ENCODE data around the gene PPDPF. TPM values are rescaled to one million over a fixed set of nuclear protein-coding genes. Genes with fewer than 3 reads are reported as not detected.

Gene PPDPF
- polyA plus RNA-seq, 1 donor (not counting 4 experiments of a cell fraction or from before 2014, with no cell fraction given), result 8.8 TPM

DNA sequence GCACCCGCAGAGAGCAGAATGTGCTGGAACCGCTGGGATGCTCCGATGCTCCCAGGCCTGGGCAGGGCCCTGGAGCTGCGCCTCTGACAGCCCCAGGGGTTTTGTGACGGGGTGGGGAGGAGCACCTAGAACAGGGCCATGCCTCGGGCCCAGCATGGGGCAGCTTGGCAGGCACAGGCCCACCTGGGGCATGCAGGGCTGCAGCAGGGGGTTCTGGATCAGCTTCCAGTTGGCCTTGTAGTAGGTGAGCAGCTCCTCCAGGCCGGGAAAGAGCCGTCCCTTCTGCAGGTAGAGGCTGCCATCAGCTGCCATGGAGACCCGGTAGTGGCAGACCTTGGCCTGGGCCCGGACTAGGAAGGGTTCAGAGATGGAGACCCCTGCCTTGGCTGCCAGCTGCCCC lies 22.6 kb downstream of the PPDPF start:
- no peak overlapping the region for H3K9ac ChIP-seq (ENCODE audit: control insufficient read depth, extremely low read depth, insufficient read depth, low read length)
- peaks cover under 1% of the 10 kb centered on the region for H3K27me3 ChIP-seq (ENCODE audit: control insufficient read depth, extremely low read depth, insufficient read depth, low read length)

GRCh38 chr20:63543733-63544132 lies 23.2 kb downstream of the PPDPF start:
- no peak for TF ChIP-seq EZH2 (IDR thresholded peaks at IDR 0.05; ENCODE audit: low read length)
- TF ChIP-seq CTCF (optimal IDR thresholded peaks at IDR 0.05 in 1 of 3, IDR thresholded peaks at IDR 0.05 in 1 of 3, conservative IDR thresholded peaks at IDR 0.05 in 1 of 3; ENCODE audit: extremely low read depth in 1 of 3, insufficient read depth in 2 of 3, low read length in 3 of 3), result no peak
- dilution Hi-C loops (cut with MboI; ENCODE audit: extremely low pct_ligation_motif_present, low sequenced_read_pairs), result no loop called here

More for the DNA sequence above, 22.6 kb downstream of the PPDPF start:
- Histone ChIP-seq H3K4me1 (ENCODE audit: control insufficient read depth, extremely low read depth, insufficient read depth, low read length) (peaks cover 46% of the 10 kb centered on the region), H3K9me1 (ENCODE audit: control insufficient read depth, extremely low read depth, insufficient read depth, low read length) (no peaks in the 10 kb centered on the region), H3K36me3 (ENCODE audit: control insufficient read depth in 2 of 2, extremely low read depth in 1 of 2, insufficient read depth in 2 of 2, low read length in 2 of 2) (no peaks in the 10 kb centered on the region), H3K9me3 (ENCODE audit: control insufficient read depth, low read depth, low read length) (no peaks in the 10 kb centered on the region), H3K4me2 (ENCODE audit: control insufficient read depth, extremely low read depth, insufficient read depth, low read depth, low read length) (no peak overlapping the region), H2AFZ (ENCODE audit: control insufficient read depth, low read length) (no peak overlapping the region), H3K4me3 (ENCODE audit: control insufficient read depth in 2 of 3, extremely low read depth in 1 of 3, insufficient read depth in 2 of 3, low read depth in 1 of 3, low read length in 3 of 3) (no peak overlapping the region), H4K20me1 (ENCODE audit: control insufficient read depth, extremely low read depth, insufficient read depth, low read length) (no peaks in the 10 kb centered on the region), H3K79me2 (ENCODE audit: control insufficient read depth, insufficient read depth, low read length) (no peaks in the 10 kb centered on the region), H3K27ac (ENCODE audit: control insufficient read depth, insufficient read depth, low read length) (no peak overlapping the region)
- TF ChIP-seq EZH2 (IDR thresholded peaks at IDR 0.05; ENCODE audit: low read length) (no peak), CTCF (optimal IDR thresholded peaks at IDR 0.05 in 1 of 3, IDR thresholded peaks at IDR 0.05 in 1 of 3, conservative IDR thresholded peaks at IDR 0.05 in 1 of 3; ENCODE audit: extremely low read depth in 1 of 3, insufficient read depth in 2 of 3, low read length in 3 of 3) (no peak)
- DNase-seq (ENCODE audit: low read depth, low spot score), result no peak
- dilution Hi-C loops (cut with MboI; ENCODE audit: extremely low pct_ligation_motif_present, low sequenced_read_pairs), result no loop called here
- no peak for FAIRE-seq

More at GRCh38 chr20:63543733-63544132, 23.2 kb downstream of the PPDPF start:
- Histone ChIP-seq H3K4me1 (ENCODE audit: control insufficient read depth, extremely low read depth, insufficient read depth, low read length) (peaks cover 42% of the 10 kb centered on the region), H3K4me3 (ENCODE audit: control insufficient read depth in 2 of 3, extremely low read depth in 1 of 3, insufficient read depth in 2 of 3, low read depth in 1 of 3, low read length in 3 of 3) (no peak overlapping the region), H3K9me3 (ENCODE audit: control insufficient read depth, low read depth, low read length) (no peaks in the 10 kb centered on the region), H3K27me3 (ENCODE audit: control insufficient read depth, extremely low read depth, insufficient read depth, low read length) (peaks cover 3% of the 10 kb centered on the region), H4K20me1 (ENCODE audit: control insufficient read depth, extremely low read depth, insufficient read depth, low read length) (no peaks in the 10 kb centered on the region), H3K9me1 (ENCODE audit: control insufficient read depth, extremely low read depth, insufficient read depth, low read length) (no peaks in the 10 kb centered on the region), H2AFZ (ENCODE audit: control insufficient read depth, low read length) (no peak overlapping the region), H3K36me3 (ENCODE audit: control insufficient read depth in 2 of 2, extremely low read depth in 1 of 2, insufficient read depth in 2 of 2, low read length in 2 of 2) (no peaks in the 10 kb centered on the region), H3K4me2 (ENCODE audit: control insufficient read depth, extremely low read depth, insufficient read depth, low read depth, low read length) (no peak overlapping the region), H3K9ac (ENCODE audit: control insufficient read depth, extremely low read depth, insufficient read depth, low read length) (no peak overlapping the region), H3K27ac (ENCODE audit: control insufficient read depth, insufficient read depth, low read length) (no peak overlapping the region), H3K79me2 (ENCODE audit: control insufficient read depth, insufficient read depth, low read length) (no peaks in the 10 kb centered on the region)
- FAIRE-seq, result no peak
- no peak for DNase-seq (ENCODE audit: low read depth, low spot score)
